Femur (tissue), 1 donor: ENCODE results near the gene CAMSAP3.

ENCODE experiments used
- DNase-seq: peaks from one replicate; pipeline ENCODE4 v3.0.0-alpha.2; 2017

CAMSAP3 gene

GRCh38 chr19:7657131-7657751 lies 61.6 kb downstream of the CAMSAP3 start:
- no peak for DNase-seq

DNA sequence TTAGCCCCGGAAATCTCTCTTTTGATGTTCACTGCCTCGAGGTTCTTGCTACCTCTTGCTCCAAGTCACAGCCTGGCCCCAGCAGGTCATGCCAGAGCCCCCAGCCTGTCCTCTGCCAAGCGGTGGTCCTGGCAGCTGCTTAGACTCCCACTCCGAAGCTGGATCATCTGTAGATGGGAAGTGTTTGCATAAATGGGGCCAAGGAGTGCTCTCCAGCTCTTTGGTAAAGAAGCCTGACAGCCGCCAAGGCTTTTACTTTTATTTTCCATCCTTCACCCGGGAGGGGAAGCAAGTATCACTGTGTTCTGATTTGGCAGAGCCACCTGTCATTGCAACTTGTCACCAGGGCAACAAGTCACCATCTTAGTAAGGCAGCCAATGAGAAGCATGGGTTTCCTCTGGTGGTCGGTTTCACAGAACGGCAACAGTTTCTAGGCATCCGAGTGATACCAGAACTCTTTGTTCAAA lies 62.6 kb downstream of the CAMSAP3 start:
- DNase-seq, result no peak

- DNase-seq, result no peak
These were observed 66.3 kb downstream of the CAMSAP3 start for GRCh38 chr19:7661744-7662538.

- DNase-seq, result no peak
These were observed 67.0 kb downstream of the CAMSAP3 start for GRCh38 chr19:7662657-7663056.

DNA sequence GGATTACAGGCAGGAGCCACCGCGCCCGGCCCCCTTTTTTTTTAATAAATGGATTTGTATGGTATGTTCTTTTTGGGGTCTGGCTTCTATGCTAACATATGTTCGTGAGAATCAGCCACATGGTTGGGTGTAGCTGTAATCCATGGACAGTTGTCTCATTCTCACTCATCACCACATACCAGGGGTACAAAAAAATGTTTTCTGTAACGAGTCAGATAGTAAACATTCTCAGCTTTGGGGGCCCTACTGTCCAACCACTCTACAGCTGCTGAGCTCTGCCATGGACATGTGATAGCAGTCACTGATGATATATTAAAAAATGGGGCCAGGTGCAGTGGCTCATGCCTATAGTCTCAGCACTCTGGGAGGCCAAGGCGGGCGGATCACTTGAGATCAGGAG lies 68.0 kb downstream of the CAMSAP3 start:
- DNase-seq, result no peak

DNA sequence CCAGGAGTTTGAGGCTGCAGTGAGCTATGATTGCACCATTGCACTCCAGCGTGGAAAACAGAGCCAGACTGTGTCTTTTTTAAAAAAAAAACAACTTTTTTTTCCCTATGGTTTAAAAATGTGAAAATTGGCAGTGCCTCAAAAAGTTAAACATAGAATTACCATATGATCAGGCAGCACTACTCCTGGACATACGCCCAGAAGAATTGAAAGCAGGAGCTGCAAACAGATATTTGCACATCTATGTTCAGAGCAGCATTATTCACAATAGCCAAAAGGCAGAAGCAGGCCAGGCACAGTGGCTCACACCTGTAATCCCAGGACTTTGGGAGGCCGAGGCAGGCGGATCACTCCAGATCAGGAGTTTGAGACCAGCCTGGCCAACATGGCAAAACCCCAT lies 69.4 kb downstream of the CAMSAP3 start:
- DNase-seq, result peak; percentile 64
